PC-3 (cell line): ENCODE data around the gene BLMH.

Source experiments
- EZH2 ChIP-seq: fragments of 300-600 bp; sonication (generic); IDR thresholded peaks from one replicate; pipeline ENCODE4 v1.6.1; 2017; ENCODE audit warnings: antibody characterized with exemption, mild to moderate bottlenecking, low read length; ENCODE audit not compliant: unreplicated experiment
- TF ChIP-seq, protein P1 (sequence below): fragments of 300-600 bp; sonication (generic); conservative IDR thresholded peaks from 2 replicates; pipeline ENCODE4 v1.5.1; 2017; ENCODE audit warnings: antibody characterized with exemption, low read depth, mild to moderate bottlenecking, low read length

DNA sequence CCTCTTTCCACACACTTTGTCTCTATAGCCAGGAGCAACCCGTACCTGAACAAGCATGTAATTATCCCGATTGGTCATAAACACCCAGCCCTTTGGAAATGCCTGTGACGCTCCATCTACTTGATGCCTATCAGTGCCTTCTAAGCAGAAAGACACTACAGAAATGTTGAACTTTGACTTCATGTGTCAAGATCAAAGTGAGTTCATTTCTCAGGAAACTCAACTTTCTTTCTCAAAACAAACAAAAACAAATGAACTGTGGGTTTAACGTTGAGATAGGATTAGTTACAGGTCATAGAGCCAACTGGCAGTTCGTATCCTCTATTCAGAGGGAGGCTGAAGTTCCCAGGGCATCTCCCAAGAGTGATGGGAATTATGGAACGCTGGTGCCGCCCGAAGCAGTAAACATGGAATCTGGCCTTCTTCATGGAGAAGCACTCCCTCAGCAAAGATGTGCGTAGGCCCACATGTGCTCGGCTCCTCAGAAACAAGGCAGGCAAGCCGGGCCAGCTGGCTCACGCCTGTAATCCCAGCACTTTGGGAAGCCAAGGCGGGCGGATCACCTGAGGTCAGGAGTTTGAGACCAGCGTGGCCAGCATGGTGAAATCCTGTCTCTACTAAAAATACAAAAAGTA, 65.7 kb downstream of the BLMH start:
- TF ChIP-seq, protein P1, sequence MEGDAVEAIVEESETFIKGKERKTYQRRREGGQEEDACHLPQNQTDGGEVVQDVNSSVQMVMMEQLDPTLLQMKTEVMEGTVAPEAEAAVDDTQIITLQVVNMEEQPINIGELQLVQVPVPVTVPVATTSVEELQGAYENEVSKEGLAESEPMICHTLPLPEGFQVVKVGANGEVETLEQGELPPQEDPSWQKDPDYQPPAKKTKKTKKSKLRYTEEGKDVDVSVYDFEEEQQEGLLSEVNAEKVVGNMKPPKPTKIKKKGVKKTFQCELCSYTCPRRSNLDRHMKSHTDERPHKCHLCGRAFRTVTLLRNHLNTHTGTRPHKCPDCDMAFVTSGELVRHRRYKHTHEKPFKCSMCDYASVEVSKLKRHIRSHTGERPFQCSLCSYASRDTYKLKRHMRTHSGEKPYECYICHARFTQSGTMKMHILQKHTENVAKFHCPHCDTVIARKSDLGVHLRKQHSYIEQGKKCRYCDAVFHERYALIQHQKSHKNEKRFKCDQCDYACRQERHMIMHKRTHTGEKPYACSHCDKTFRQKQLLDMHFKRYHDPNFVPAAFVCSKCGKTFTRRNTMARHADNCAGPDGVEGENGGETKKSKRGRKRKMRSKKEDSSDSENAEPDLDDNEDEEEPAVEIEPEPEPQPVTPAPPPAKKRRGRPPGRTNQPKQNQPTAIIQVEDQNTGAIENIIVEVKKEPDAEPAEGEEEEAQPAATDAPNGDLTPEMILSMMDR = no peak
- no peak for TF ChIP-seq EZH2
